C1 segment of cervical spinal cord (tissue), 14 donors: ENCODE data around the gene TJP3.

ENCODE experiments used
- DNase-seq, 14 donors: peaks; one replicate each; lab custom pipeline; 2025; lab: John Stamatoyannopoulos, UW

Gene TJP3

DNA sequence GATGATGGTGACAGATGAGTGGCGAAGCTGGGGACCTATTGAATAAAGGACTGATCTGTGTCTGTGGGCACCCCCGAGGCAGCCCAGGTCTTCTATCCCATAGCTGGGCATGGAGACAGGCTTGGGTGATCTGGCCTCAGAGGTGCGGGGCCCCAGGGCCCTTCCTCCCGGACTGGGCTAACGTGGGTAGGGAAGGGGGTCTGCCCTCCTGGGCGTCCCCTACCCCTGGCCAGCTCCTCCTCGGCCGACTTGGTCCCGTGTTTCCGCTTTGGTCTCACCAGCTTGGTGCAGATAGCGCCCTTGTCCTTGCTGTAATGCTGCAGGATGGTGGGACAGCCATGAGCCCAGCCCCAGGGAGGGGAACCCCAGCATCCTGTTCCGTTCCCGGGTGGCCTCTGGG is 74.7 kb downstream of the TJP3 start:
- no peak for DNase-seq

DNA sequence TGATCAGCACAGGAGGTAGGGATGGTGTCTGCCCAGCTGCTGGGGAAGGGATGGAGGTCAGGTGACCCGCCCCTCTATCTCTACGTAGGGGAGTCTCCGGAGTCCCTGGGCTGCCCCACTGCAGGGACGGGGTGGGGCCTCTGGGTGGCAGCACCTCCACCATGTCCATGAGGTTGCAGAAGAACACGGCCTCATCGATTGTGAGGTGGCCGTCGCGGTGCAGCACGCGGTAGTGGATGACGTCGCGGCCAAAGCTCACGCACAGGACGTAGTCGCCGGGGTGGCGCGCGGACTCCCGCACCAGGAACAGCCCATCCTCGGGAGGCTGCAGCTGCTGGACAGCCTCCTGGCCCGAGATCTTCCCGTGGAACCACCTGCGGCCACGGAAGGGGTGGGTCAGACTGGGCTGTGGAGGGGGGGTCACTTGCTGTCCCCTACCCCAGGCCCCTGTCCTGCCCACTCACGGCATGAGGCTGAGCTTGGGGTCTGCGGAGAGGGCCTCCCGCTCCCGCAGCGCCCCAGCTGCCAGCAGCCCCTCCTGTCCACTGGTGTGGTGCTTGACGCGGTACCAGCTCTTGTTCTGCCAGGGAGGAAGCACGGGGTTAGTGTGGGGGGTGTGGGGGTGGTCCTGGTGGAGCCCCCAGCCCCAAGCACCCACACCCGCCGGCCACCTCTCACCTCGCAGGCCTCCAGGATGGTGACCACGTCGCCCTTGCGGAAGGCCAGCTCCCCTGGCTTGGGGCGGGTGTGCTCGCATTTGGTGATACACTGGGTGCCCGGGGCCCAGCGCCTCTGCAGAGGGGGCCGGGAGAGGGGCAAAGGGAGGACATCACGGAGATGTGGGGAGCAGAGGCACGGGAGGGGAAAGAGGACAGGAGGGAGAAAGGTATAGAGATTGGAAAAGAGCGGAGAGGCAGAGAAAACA is 75.7 kb downstream of the TJP3 start:
- DNase-seq, result no peak

- DNase-seq, result no peak
Measured at GRCh38 chr19:3784607-3785450, 76.6 kb downstream of the TJP3 start.

DNA sequence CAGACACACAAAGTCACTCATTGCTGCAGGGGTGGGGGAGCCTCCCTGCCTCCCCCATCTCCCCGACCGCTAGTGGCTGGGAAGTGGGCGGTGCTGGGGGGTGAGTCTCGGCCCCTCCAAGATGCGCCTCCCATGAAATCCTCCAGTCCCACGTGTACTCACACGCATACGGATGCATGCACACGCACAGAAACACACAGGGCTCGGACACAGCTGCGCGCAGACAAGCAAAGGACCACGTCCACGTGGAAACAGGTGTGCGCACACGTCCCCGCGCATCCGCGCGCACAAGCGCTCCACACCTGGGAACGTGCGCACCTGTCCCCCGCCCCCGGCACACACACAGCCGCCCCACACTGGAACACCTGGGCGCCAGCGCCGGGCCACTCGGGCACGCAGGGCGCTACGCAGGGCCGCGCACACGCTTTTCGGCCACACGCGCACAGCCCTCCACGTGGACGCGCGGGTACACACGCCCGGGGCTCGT is 77.3 kb downstream of the TJP3 start:
- no peak for DNase-seq

GRCh38 chr19:3785938-3786824 is 78.0 kb downstream of the TJP3 start, which contains the start of gene MATK:
Gene MATK (minus strand): TSS chr19:3786381. CDS start chr19:3785135, 1,246 bp downstream.
- no peak for DNase-seq

- no peak for DNase-seq
Measured at GRCh38 chr19:3788996-3789778, 81.0 kb downstream of the TJP3 start.

DNA sequence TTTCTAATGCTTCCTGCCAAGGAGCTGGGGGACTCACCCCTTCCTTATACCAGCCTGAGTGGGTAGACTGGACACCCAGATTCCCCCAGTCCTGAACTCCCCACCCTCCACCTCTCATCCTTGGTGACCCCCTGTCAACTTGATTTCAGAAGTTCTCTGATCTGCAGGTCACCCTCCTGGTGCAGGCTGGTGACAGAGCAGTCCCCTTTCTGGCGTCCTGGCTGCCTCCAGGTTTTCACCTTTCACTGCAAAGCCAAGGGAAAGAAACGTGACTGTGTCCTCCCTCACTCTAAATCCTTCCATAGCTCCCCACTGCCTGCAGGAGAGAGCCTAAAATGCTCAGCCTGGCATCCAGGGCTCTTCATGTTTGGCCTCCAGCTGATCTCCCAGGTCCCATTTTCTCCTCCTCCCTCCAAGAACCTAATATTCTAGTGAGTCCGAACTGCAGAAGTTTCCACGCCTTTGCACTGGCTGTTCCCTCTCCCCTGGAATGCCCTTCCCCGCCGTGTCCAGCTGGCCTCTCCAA is 82.1 kb downstream of the TJP3 start:
- DNase-seq, result no peak

- no peak for DNase-seq
Measured at GRCh38 chr19:3790941-3791340, 82.8 kb downstream of the TJP3 start.

DNA sequence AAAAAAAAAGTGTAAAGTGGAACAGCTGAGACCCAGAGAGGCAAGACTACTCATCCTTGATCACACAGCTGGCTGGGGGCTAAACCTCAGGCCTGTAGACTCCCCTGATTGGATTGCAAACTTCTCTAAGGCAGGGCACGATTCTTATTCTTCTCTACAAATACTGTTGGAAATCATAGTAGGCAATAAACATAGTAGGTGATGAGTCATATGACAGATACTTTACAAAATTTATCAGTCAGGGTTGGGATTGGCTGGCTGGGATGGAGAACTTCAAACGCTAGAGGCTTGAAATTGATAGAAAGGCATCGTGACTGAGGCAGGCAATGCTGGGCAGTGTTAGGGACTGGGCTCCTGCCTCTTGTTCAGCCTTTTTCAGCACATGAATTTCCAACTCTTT is 83.9 kb downstream of the TJP3 start:
- DNase-seq, result no peak

- DNase-seq, result no peak
Measured at GRCh38 chr19:3793799-3794198, 85.6 kb downstream of the TJP3 start.

DNA sequence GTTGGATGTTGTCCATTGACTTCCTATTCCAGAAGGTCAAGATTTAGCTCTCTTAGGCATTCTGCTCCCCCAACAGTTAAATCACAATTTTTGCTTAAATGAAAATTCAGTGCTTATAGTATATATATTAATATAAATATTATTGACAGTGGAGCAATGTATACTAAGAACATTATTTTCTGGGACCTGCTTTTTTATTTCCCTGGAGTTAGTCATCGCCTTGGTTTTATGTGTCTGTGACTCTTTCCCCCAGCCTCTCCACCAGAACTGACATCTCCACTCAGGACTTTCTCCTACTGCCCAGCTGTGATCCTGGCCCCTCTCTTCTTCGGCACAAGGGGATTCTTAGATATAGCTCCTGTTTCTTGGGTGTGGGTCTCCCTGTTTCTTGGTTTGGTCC is 88.2 kb downstream of the TJP3 start:
- no peak for DNase-seq

- DNase-seq, result no peak
Measured at GRCh38 chr19:3798137-3798536, 90.0 kb downstream of the TJP3 start.
